Sciatic nerve (tissue), 2 donors: ENCODE measurements around the gene TPSG1. TPM values are rescaled to one million over a fixed set of nuclear protein-coding genes. Genes with fewer than 3 reads are reported as not detected.

ENCODE experiments used
- ATAC-seq: fragments of 200-7000 bp; cut with Tn5 transposase; one replicate; pipeline ENCODE4 v1.9.1; 2020; ENCODE audit warnings: mild to moderate bottlenecking, moderate library complexity
- DNase-seq: peaks from one replicate; pipeline ENCODE4 v3.0.0-alpha.2; 2020; ENCODE audit warnings: low spot score
- intact Hi-C: fragments of 100-400 bp; cut with DNase I; formaldehyde crosslinking; loops from one replicate; pipeline ENCODE4 v1.14.2; 2022
- total RNA-seq: library from RNA; stranded (reverse); fragmentation: NEBNext Ultra II Directional; extraction: Animal tissue kit (Norgen Biotek cat#: 25700); gene quantifications from one replicate; pipeline ENCODE4 v1.2.1, GENCODE V29; 2021
- donor health status: DM: no; HTN: no; CAD: no.
- donor health status: DM: no; HTN: no; CAD: no.

The TPSG1 gene
- total RNA-seq, 1 donor from 2014 or later, result 0.45 TPM

DNA sequence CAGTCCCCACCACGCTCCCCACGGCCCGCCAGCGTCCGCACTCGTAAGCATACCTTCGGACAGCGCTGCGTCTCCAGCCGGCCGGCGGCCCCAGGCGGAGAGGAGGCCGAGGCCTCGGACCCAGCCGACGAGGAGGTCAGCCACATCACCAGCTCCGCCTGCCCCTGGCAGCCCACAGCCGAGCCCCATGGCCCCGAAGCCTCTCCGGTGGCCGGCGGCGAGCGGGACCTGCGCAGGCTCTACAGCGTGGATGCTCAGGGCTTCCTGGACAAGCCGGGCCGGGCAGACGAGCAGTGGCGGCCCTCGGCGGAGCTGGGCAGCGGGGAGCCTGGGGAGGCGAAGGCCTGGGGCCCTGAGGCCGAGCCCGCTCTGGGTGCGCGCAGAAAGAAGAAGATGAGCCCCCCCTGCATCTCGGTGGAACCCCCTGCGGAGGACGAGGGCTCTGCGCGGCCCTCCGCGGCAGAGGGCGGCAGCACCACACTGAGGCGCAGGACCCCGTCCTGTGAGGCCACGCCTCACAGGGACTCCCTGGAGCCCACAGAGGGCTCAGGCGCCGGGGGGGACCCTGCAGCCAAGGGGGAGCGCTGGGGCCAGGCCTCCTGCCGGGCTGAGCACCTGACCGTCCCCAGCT is 4.9 kb downstream of the TPSG1 start:
- ATAC-seq, result no peak

DNA sequence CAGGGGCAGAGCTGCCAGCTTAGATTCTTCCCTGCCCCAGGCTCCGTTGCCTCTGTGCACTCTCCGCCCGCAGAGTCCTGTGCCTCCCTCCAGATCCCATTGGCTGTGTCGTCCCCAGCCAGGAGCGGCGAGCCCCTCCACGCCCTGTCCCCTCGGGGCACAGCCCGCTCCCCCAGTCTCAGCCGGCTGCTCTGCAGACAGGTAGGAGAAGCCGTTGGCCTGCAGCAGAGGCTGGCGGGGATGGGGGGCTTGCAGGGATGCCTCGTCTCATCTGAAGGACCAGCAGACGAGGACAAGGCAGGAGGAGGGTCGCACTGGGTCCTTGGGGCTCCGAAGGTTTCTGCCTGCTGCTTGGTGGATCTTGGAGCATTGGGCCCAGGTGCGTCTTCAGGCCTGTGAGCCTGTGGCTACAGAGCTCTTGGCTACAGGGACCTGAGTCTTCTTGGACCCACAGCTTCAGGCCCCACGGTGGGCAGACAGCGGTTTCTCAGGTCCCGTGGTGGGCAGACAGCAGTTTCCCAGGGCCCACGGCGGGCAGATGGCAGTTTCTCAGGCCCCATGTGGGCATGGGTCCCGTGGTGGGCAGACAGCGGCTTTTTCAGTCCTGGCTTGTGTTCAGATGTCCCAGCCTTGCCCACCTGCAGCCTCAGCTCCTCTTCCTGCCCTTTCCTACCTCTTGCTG is 6.0 kb downstream of the TPSG1 start:
- intact Hi-C loops, result no loop called here
- no peak for DNase-seq
- no peak for ATAC-seq

More for the DNA sequence above, 4.9 kb downstream of the TPSG1 start:
- no peak for DNase-seq
- intact Hi-C loops, result no loop called here

DNA sequence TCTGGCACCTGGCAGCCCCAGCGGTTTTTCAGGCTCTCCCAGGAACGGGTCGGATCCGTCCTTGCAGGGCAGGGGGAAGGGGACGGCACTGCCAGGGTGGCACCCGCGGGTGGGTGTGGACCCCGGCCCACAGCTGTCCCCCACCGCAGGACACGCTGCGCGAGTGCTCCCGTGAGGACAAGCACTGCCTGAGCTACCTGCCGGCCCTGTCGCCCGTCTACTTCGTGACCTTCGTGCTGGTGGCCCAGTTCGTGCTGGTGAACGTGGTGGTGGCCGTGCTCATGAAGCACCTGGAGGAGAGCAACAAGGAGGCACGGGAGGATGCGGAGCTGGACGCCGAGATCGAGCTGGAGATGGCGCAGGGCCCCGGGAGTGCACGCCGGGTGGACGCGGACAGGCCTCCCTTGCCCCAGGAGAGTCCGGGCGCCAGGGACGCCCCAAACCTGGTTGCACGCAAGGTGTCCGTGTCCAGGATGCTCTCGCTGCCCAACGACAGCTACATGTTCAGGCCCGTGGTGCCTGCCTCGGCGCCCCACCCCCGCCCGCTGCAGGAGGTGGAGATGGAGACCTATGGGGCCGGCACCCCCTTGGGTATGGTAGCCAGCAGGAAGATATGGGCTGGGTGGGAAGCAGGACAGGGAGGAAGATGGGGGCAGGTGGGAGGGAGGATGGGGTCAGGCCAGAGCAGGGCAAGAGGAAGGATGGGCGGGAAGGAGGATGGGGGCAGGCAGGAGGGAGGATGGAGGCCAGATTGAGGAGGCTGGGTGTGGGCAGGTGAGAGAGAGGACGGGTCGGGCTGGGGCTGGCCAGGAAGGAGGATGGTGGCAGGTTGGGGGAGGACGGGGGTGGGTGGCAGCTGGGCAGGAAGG is 6.8 kb downstream of the TPSG1 start:
- DNase-seq, result no peak
- intact Hi-C loops, result no loop called here
- ATAC-seq, result no peak

DNA sequence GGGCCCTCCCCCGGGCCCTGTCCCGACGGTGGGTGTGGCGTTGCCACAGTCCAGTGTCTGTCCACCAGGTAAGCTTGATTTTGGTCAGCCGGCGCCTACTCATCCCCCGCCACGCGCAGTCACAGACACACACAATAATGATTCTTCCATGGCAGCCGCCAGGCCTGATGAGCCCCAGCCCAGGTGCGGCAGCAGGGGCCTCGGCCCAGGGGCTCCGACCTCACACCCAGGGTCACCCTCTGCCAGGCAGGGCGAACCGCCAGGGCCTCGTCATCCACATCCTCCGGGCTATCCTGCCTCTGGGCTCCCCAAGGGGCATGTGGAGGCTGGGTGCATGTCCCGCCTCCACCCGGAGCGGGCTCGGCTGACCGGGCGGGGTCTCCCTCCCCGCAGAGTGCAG is 7.5 kb downstream of the TPSG1 start:
- ATAC-seq (no peak), DNase-seq (no peak)
- intact Hi-C loops, result no loop called here

DNA sequence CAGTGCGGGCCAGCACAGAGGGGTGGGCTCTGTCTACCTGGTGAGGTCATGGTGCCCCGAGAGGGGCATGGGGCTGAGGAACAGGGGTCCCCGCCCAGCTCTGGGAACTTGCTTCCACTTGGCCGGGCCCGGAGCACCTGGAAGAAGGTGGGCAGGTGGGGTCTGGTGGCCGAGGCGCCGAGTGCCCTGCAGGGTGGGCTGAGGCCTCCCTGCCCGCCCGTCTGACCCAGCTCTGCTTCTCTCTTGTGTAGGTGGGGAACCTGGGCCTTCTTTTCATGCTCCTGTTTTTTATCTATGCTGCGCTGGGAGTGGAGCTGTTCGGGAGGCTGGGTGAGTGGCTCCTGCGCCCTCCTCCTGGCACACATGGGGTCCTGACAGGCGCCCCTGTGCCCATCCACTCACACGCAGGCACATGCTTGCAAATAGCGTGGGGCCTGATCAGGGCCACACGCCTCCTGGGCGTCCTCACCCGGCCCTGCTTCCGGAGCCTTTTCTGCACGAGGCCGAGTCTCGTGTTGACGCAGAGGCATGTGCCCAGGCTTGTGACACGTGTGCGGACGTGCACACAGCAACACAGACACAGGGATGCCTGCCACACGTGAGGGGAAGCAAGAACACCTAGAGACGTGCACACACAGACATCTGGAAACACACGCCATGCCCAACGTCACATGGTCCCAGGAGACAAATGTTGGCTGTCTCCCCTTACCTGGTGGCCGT is 8.2 kb downstream of the TPSG1 start:
- intact Hi-C loops, result no loop called here
- no peak for DNase-seq
- ATAC-seq, result no peak

DNA sequence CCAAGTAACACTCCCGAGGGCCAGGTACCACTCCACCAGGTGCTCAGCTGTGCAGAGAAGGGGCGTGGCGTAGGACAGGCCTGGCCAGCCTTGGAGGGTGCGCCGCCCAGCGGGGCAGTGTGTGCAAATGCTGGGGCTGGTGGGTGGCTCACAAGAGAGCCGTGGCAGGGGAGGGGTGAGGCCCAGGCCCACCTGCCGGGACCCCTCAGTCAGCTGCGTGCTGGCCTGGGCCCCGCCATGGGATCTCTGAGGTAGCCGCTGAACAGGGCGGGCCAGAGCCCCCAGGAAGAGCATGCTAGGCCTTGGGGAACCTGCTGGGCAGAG is 8.8 kb downstream of the TPSG1 start:
- DNase-seq, result no peak
- intact Hi-C loops, result no loop called here
- ATAC-seq, result no peak

DNA sequence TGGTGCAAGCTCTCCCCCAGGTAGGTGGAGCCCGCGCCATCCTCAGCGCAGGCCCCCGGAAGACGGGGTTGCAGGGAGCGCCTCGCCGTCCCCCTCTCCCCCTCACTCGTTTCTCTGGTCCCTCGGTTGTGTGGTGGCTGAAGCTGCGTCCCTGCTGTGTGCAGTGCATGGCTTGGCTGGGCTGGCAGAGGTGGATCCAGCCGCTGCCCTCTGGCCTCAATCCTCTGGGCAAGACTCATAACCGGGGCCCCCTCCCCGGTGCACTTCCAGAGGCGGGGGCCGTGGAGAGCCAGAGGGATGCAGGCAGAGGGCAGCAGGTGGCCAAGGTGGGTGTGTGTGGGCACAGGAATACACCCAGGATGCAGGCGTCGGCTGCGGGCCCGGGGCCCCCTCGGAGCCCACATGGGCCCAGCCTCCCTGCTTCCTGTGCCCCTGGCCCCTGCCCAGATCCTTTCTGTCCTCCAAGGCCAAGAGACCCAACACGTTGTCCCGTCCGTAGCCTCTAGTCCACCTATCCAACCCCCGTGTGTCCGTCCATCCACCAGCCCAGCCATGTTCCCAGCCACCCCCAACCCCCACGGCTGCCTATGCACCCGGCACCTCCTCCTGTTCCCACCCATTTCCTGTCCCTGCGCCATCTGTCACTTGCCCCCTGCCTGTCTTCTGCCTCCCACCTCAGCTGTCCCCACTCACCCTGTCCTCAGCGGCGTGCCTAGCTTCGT is 9.3 kb downstream of the TPSG1 start:
- ATAC-seq, result no peak
- intact Hi-C loops, result no loop called here
- no peak for DNase-seq

DNA sequence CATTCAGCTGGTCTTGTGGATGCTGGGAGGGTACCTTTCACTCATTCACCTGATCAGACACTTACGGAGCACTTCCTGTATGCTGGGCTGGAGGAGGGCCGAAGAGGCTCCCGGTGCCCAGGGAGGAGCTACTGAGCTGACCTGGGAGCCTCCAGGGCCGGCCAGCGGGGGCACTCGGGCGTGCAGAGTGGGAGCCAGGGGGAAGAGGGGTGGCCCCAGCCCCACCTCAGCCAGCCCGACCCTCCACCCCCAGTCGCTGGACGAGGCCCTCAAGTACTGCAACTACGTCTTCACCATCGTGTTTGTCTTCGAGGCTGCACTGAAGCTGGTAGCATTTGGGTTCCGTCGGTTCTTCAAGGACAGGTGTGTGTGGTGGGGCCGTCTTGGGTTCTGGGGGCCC is 10.3 kb downstream of the TPSG1 start:
- DNase-seq (no peak), ATAC-seq (no peak)
- intact Hi-C loops, result no loop called here

DNA sequence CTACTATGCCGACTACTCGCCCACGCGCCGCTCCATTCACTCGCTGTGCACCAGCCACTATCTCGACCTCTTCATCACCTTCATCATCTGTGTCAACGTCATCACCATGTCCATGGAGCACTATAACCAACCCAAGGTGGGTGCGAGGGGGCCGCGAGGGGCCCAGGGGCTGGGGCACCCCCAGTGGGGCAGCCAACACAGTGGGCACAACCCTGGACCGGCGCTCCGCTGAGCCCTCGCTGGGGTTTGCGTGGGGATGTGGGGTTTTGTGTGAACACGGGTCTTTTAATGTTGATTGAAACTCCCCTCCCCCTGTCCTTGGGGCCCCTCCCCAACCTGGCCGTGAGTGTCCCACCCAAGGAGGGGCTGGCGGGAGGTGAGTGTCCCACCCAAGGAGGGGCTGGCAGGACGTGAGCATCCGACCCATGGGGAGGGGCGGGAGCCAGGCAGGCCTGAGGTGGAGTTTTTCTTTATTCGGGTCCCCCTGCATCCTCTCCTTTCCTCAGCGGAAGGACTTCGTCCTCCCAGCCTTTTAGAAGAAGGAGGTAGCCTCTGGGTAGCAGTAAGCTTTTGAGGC is 11.2 kb downstream of the TPSG1 start:
- intact Hi-C loops, result no loop called here

DNA sequence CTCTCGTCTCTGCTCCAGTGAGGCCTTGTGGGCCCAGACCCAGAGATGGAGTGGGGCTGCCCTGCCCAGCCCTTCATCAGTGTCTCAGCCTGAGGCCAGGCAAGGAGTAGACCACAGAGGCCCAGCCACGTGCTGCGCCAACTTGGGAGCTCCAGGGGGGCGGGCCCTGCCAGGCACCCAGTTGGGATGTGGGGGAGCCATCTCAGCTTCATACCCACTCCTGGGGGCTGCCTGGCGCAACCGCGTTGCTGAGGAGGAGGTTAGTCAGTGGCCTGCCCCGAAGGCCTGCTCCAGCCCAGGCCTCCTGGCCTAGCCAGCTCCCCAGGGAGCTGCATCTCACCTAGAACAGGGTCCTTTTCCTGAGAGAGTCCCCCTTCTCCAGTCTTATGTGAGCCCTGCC is 11.8 kb downstream of the TPSG1 start:
- intact Hi-C loops, result no loop called here
- no peak for DNase-seq
- ATAC-seq, result no peak

More for the DNA sequence above, 11.2 kb downstream of the TPSG1 start:
- no peak for DNase-seq
- no peak for ATAC-seq

DNA sequence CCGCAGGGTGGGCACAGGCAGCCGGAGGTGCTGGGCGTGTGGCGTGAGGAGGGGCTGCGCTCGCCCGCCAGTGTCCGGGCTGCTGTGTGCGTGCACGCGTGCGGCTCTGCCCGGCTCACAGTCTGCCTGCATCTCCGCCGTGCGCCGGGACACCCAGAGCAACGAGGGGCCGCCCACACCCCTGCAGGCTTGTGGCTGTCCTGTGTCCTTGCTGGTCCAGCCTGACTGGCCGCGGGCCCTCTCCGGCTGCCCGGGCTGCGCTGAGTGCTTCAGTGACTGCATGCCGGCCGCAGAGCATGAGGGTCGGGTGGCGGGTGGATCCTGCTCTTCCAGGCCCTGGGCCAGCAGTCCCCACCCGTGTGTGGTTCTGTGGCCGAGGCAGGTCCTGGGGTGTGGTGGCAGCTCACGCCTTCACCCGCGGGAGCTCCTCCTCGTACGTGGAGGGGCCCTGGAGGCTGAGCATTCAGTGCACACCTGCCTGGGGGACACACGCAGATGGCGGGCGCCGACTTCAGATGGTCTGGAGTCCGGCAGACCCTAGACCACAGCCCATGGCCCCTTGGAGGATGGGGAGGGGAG is 12.4 kb downstream of the TPSG1 start:
- no peak for ATAC-seq
- intact Hi-C loops, result no loop called here
- DNase-seq, result no peak

DNA sequence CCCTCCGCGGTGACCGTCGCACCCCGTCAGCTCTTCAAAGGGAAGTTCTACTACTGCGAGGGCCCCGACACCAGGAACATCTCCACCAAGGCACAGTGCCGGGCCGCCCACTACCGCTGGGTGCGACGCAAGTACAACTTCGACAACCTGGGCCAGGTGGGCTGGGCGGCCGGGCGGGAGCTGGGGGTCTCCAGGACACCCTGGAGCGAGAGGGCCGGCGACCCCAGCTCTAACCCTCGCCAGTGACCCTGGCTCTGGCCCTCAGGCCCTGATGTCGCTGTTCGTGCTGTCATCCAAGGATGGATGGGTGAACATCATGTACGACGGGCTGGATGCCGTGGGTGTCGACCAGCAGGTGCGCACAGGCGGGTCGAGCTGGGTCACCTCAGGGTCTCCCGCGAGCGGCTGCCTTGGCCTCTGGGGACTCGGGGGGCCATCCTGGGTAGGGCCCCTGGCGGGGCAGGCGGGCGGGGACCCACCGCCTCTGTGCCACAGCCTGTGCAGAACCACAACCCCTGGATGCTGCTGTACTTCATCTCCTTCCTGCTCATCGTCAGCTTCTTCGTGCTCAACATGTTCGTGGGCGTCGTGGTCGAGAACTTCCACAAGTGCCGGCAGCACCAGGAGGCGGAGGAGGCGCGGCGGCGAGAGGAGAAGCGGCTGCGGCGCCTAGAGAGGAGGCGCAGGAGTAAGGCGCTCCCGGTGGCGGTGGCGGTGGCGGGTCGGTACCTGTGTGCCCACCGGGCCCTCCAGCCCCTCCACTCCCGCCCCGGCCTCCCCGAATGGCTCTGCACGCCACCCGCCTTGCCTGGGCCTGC is 13.4 kb downstream of the TPSG1 start:
- ATAC-seq (no peak), DNase-seq (no peak)
- intact Hi-C loops, result no loop called here

DNA sequence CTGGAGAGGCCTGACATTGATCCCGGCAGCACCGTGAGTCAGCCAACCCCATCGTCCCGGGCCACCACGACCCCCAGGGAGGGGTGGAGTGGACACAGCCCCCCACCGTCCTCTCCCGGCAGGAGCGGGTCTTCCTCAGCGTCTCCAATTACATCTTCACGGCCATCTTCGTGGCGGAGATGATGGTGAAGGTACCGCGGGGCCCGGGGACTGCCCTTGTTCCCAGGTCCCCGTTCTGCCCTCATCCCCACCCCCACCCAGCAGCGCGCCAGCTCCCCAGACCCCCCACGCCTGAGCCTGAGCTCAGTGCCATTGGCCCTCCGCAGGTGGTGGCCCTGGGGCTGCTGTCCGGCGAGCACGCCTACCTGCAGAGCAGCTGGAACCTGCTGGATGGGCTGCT is 14.6 kb downstream of the TPSG1 start:
- no peak for ATAC-seq

DNA sequence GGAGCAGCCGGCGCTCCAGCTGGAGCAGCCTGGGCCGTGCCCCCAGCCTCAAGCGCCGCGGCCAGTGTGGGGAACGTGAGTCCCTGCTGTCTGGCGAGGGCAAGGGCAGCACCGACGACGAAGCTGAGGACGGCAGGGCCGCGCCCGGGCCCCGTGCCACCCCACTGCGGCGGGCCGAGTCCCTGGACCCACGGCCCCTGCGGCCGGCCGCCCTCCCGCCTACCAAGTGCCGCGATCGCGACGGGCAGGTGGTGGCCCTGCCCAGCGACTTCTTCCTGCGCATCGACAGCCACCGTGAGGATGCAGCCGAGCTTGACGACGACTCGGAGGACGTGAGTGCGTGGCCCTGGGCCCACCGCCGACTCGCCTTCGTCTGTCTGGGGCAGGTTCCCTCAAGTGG is 16.0 kb downstream of the TPSG1 start:
- no peak for ATAC-seq
- intact Hi-C loops, result no loop called here
- DNase-seq, result no peak

More for the DNA sequence above, 14.6 kb downstream of the TPSG1 start:
- no peak for DNase-seq
- intact Hi-C loops, result no loop called here

DNA sequence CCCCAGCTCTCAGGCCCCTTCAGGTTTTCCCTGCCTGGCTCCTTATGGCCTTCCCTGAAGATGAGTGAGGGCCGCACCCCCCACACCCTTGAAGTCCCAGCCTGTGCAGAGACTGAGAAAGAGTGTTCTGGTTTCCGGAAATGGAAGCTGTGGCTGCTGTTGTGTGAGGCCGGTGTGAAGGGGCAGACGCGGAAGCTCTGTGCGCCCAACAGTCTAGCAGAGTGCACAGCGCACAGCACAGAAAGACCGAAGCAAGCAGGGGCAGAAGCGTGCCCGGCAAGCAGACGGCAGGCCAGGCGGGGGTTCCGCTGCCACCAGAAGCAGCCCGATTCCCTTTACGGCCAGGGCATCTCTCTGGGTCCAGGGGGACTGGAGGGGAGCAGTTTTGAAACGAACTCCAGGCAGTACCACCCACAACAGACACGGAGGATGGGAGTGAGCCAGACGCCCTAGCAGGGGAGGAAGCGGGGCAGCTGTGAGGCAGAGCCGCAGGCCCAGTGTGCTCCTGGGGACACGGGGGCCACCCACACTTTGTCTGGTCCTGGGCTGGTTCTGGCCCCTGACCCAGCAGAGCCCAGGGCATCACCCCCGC is 16.7 kb downstream of the TPSG1 start:
- DNase-seq, result no peak

DNA sequence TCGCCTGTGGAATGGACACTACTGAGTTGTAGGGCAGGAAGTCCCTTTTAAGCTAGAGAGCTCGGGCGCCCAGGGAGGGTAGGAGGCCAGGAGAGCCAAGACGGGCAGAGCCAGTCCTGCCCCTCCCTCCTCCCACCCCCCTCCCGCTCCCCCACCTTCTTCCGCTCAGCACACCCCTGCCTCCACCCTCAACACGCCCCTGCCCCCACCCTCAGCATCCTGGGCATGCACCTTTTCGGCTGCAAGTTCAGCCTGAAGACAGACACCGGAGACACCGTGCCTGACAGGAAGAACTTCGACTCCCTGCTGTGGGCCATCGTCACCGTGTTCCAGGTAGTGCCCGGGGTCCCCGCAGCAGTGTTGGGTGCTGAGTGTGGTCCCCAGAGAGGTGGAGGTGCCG is 18.3 kb downstream of the TPSG1 start:
- no peak for ATAC-seq
- intact Hi-C loops, result no loop called here

More for the DNA sequence above, 16.7 kb downstream of the TPSG1 start:
- intact Hi-C loops, result no loop called here
- no peak for ATAC-seq

DNA sequence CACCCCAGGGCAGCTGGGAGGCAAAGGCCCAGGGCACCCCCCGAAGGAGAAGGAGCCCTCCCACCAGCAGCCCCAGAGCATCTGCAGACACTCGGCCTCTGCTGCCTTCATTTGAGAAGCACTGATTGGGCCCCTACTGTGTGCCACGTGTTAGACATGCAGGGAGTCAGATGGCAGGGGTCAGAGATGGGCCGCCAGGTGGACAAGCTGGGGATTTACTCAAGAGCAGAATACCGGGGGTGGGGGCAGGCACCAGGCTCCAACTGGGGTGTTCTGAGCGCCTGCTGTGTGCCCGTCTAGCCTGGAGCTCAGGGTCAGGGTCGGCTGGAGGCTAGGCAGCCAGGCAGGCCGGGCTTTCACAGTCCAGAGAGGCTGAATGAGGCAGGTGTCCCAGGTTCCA is 18.7 kb downstream of the TPSG1 start:
- DNase-seq (no peak), ATAC-seq (no peak)
- intact Hi-C loops, result no loop called here

More for the DNA sequence above, 18.3 kb downstream of the TPSG1 start:
- no peak for DNase-seq
